NCI-H526 treated with DMSO at 0.1 percent for 48 hours (cell line): Measurements from ENCODE around the gene FPGS.
"Not testable (repeated sequence)": the region's sequence is repeated elsewhere in the genome, so short reads cannot be mapped to it uniquely, and the experiment has no call there.

ENCODE experiments used
- DNase-seq: peaks from one replicate; lab custom pipeline; 2025; lab: John Stamatoyannopoulos, UW

The FPGS gene

GRCh38 chr9:127838375-127839078 is 35.8 kb downstream of the FPGS start:
- DNase-seq, result no peak

GRCh38 chr9:127841087-127841835 is 38.6 kb downstream of the FPGS start:
- DNase-seq, result no peak

GRCh38 chr9:127844821-127845359 is 42.2 kb downstream of the FPGS start:
- no peak for DNase-seq

- DNase-seq, result not testable (repeated sequence)
Observed at GRCh38 chr9:127845619-127846018, 42.9 kb downstream of the FPGS start.

- no peak for DNase-seq
Observed at GRCh38 chr9:127846443-127847177, 43.9 kb downstream of the FPGS start.

GRCh38 chr9:127847178-127847510 is 44.5 kb downstream of the FPGS start:
- no peak for DNase-seq

- no peak for DNase-seq
Observed at GRCh38 chr9:127847833-127848755, 45.4 kb downstream of the FPGS start.

GRCh38 chr9:127848756-127849504 is 46.2 kb downstream of the FPGS start:
- DNase-seq, result no peak

- no peak for DNase-seq
Observed at GRCh38 chr9:127850286-127850830, 47.7 kb downstream of the FPGS start.

GRCh38 chr9:127852829-127853228 is 50.1 kb downstream of the FPGS start:
- no peak for DNase-seq

- DNase-seq, result no peak
Observed at GRCh38 chr9:127853312-127854183, 50.9 kb downstream of the FPGS start.

GRCh38 chr9:127854184-127854806 is 51.6 kb downstream of the FPGS start, which contains the start of gene ENG:
Gene ENG (minus strand): TSS chr9:127854658. CDS start chr9:127854355, 303 bp downstream.
- DNase-seq, result no peak

- DNase-seq, result no peak
Observed at GRCh38 chr9:127854960-127855359, 52.3 kb downstream of the FPGS start.

- no peak for DNase-seq
Observed at GRCh38 chr9:127855522-127855921, 52.8 kb downstream of the FPGS start.

GRCh38 chr9:127856094-127856728 is 53.5 kb downstream of the FPGS start:
- DNase-seq, result no peak

- no peak for DNase-seq
Observed at GRCh38 chr9:127856729-127857116, 54.0 kb downstream of the FPGS start.

GRCh38 chr9:127857278-127857677 is 54.6 kb downstream of the FPGS start:
- DNase-seq, result no peak

GRCh38 chr9:127858041-127858512 is 55.4 kb downstream of the FPGS start:
- DNase-seq, result no peak
